ENCODE results near the gene SLC15A4. TPM values are rescaled to one million over a fixed set of nuclear protein-coding genes. Genes with fewer than 3 reads are reported as not detected.

The SLC15A4 gene
- total RNA-seq, 1 experiment from 2014 or later: 20.6 TPM

GRCh38 chr12:128815779-128816642 is 7.7 kb downstream of the SLC15A4 start:
- no peaks in the 10 kb centered on the region for H3K4me1 ChIP-seq (ENCODE audit: control insufficient read depth in 1 of 2, insufficient read depth in 2 of 2, low read length in 2 of 2)
- H3K9ac ChIP-seq (ENCODE audit: low read length): no peak overlapping the region
- no TSS peak for BruUV-seq (replicated peaks)
- no peaks in the 10 kb centered on the region for H3K9me3 ChIP-seq (ENCODE audit: control insufficient read depth in 1 of 2, insufficient read depth in 1 of 2, low read depth in 1 of 2, low read length in 2 of 2)
- H4K20me1 ChIP-seq (ENCODE audit: insufficient read depth): no peaks in the 10 kb centered on the region
- intact Hi-C loops (cut with micrococcal nuclease): no loop called here
- ChIA-PET RAD21 (ENCODE audit: low non-redundant PET in 1 of 2, low total read pairs in 2 of 2, uncharacterized antibody in 2 of 2, unreplicated experiment in 2 of 2) (no interaction called here), POLR2A (no interaction called here), CTCF (no interaction called here)
- H3K36me3 ChIP-seq (ENCODE audit: control insufficient read depth in 1 of 2, insufficient read depth in 2 of 2, low read length in 2 of 2): peaks cover 5 to 14% of the 10 kb centered on the region in 2 experiments; a peak in 2 of 4 replicates
- H3K9me2 ChIP-seq (ENCODE audit: insufficient read depth): no peaks in the 10 kb centered on the region
- peaks cover 100% of the 10 kb centered on the region for H3K79me2 ChIP-seq (ENCODE audit: insufficient read depth, low read length)
- ATAC-seq: no peak
- no peak for DNase-seq (ENCODE audit: low read depth, low spot score)
- H3K27ac ChIP-seq (ENCODE audit: low read depth, low read length): no peak overlapping the region
- TF ChIP-seq FOSL1 (IDR thresholded peaks at IDR 0.05; ENCODE audit: low read depth) (no peak), SP1 (IDR thresholded peaks at IDR 0.05; ENCODE audit: low read depth) (no peak), POLR2AphosphoS5 (IDR thresholded peaks at IDR 0.05; ENCODE audit: low read depth, low read length) (no peak), ATF3 (IDR thresholded peaks at IDR 0.05) (no peak), REST (IDR thresholded peaks at IDR 0.05; ENCODE audit: low read depth) (no peak), ZBTB33 (IDR thresholded peaks at IDR 0.05; ENCODE audit: extremely low read depth, insufficient replicate concordance, low read length) (no peak), ZFX (IDR thresholded peaks at IDR 0.05) (no peak), ZNF274 (IDR thresholded peaks at IDR 0.05; ENCODE audit: low read depth, low read length) (no peak), CTCF (IDR thresholded peaks at IDR 0.05 in 2 of 3, conservative IDR thresholded peaks at IDR 0.05 in 1 of 3; ENCODE audit: borderline replicate concordance in 1 of 3, insufficient read depth in 1 of 3, low read depth in 2 of 3, low read length in 2 of 3) (no peak)
- H2AFZ ChIP-seq (ENCODE audit: low read depth, low read length, poor library complexity, severe bottlenecking): no peak overlapping the region
- H3K4me2 ChIP-seq (ENCODE audit: low read length): no peak overlapping the region
- no peak overlapping the region for H3K4me3 ChIP-seq (replicated peaks in 1 of 2; ENCODE audit: low read depth in 1 of 2, low read length in 2 of 2)
- no peaks in the 10 kb centered on the region for H3K27me3 ChIP-seq (ENCODE audit: insufficient read depth, low read length)
